HG03159 (cell line): ENCODE data around the gene PRPF19.
A peak's percentile ranks its signal among the peaks of the same experiment; 100 is the strongest.

Source experiments
- ATAC-seq: cut with Tn5 transposase; IDR thresholded peaks from one replicate; pipeline ENCODE4 v1.9.1; 2021; ENCODE audit warnings: mild to moderate bottlenecking, moderate library complexity; ENCODE audit not compliant: unreplicated experiment

Gene PRPF19

DNA sequence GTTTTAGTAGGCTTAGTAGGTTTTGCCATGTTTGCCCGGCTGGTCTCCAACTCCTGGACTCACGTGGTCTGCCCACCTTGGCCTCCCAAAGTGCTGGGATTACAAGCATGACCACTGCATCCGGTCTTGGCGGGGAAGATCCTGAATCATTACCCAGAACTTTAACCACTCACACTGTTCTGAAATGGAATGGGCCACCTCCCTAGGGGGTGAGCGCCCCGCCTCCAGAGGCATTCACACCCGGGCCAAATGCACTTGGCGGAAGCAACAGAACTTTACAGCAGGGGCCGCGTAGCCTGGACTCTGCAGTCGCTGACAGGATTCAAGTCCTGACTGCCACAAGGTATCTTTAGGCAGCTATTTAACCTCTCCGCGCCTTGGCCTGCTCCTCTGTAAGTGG lies 59.1 kb downstream of the PRPF19 start:
- ATAC-seq, result no peak

DNA sequence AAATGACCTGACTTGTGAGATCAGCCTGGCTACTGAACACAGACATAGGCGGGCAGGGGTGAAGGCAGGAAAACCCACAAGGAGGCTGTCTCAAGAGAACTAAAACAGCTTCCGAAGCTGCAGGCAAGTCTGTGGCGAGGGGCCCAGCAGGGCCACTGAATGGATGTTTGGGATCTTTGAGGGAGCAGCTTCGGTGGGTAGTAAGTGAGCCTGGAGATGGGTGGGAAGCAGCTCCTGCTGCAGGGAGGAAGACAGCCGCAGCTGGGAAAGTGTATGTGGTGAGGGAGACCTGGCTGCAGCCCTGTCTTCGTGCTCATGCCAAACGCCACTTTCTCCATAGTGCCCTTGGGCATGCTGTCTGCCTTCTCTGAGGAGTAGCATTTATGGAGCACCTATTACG lies 61.0 kb downstream of the PRPF19 start:
- ATAC-seq, result no peak

DNA sequence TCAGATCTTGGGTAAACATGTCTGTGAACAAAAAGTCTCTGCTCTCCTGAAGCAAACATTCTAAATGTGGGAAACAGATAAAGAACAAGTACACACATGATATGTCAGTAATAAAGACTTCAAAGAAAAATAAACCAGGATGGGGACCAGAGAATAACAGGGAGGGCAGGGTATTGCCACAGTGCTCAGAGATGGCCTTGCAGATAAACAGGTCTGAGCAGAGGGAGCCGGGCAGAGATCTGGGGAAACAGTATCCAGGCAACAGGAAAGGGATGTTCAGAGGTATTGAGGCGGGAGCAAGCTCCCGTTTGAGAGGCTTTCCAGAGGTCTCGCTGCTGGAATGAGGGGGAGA lies 61.5 kb downstream of the PRPF19 start:
- no peak for ATAC-seq

DNA sequence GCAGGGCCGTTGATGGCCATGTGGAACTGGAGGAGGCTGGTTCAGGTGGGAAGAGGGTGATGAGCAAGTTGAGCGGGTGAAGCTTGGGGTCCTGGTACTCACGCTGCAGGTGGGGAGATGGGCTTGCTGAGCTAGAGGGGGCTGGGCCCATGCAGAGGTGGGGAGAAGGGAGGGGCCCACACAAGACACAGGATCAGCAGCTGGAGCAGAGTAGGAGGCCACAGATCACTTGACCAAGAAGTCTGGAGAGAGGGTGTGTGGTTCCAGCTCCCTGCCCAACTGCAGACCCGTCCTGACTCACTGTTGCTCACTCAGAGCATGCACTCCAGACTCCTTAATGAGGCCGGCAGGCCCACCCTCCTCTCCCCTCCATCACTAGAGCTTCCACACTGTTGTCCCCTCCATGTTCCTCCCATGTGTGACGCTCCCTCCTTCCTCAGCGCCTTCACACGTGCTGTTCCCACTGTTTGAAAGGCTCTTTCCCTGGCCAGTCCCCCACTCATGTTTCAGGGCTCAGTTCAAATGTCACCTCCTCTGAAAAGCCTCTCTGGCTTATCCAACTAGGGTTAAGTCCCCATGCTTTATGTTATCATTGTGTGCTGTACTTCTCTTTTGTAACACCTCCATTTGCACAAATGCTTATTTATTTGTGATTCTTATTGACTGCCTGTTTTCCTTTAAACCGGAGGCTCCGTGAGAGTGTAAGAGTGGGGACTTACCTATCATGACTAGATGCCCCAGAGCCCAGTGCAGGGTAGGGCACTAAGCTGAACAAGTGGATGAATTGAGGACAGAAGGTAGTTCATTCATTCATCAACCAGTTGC lies 62.1 kb downstream of the PRPF19 start:
- no peak for ATAC-seq

DNA sequence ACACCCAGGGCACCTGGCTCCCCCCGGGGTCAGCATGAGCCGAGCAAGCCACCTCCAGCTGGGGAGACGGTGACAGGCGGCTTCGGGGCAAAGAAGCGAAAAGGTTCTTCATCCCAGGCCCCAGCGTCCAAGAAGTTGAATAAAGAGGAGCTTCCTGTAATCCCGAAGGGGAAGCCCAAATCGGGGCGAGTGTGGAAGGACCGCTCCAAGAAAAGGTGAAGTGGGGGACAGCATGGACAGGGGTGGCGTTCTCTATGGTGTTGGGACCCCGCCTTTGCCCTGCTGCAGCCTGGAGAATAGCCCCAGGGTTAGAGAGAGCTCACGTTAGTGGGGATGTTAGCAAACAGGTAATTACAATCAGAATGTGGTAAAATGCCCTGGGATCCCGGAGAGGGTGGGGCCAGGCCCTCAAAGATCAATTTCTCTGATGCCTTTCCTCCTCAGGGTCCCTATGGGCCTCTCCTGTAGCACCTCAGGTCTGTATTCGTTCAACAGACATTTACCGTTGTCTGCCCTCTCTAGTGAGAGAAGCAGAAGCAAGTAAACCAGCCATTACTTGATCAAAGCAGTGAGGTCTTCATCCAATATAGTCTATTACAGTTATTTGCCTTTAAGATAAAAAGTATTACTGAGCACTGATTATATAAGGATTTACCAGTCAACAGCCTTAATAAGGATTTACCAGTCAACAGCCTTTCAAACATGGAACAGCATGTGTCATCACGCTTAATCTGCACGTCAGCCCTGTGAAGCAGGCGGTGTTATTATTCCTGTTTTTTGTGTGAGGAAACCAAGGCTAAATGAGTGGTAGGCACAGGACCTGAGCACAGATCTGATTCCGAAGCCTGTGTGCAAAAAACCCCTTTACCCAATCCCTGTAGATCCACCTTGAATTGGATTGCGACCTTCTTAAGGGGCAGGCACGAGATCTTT lies 63.5 kb downstream of the PRPF19 start:
- ATAC-seq, result no peak

DNA sequence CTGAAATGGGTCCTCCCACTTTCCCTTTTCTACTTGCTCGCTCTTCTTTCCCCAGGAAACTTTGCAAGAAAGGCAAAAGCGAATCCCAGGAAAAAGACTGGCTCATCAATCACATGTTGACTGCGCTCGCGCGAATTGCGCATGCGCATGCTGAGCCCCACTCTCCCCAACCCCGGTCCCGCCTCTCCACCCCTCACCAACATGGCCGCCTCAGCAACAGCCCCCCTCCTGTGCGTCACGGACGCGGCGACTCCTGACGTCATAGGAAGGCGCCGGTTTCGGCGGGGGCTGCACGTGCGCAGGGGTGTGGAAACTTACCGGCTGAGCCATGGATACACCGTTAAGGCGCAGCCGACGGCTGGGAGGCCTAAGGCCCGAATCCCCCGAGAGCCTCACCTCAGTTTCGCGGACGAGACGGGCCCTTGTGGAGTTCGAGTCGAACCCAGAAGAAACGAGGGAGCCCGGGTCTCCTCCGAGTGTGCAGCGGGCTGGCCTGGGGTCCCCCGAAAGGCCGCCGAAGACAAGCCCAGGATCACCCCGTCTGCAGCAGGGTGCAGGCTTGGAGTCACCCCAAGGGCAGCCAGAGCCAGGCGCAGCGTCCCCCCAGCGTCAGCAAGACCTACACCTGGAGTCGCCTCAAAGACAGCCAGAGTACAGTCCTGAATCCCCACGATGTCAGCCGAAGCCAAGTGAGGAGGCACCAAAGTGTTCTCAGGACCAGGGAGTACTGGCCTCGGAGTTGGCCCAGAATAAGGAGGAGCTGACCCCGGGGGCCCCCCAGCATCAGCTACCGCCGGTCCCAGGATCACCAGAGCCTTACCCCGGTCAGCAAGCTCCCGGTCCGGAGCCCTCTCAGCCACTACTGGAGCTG lies 64.4 kb downstream of the PRPF19 start, which contains the start of gene CCDC86:
Gene CCDC86 (plus strand): TSS at position 317 of the 871 bp plus-strand sequence. CDS start 12 bp downstream, at position 329.
- peak; percentile 85 for ATAC-seq
